ENCODE measurements around the gene IPO8. TPM values are rescaled to one million over a fixed set of nuclear protein-coding genes. Genes with fewer than 3 reads are reported as not detected.

The IPO8 gene
- total RNA-seq, 2 donors from 2014 or later: 15.8 to 45.4 TPM

- Histone ChIP-seq H3K36me3 (replicated peaks in 1 of 2; ENCODE audit: insufficient read depth in 1 of 2, low read depth in 2 of 2) (no peaks in the 10 kb centered on the region), H3K27ac (no peak overlapping the region), H3K4me1 (no peaks in the 10 kb centered on the region), H3K27me3 (no peaks in the 10 kb centered on the region), H3K4me3 (no peak overlapping the region), H3K9me3 (no peaks in the 10 kb centered on the region)
- DNase-seq (no peak), ATAC-seq (no peak)
- intact Hi-C loops (cut with DNase I): no loop called here
- 73 to 74% methylated on average over 2 of the region's 2 CpGs for WGBS, 2 donors
- TF ChIP-seq, protein P1, sequence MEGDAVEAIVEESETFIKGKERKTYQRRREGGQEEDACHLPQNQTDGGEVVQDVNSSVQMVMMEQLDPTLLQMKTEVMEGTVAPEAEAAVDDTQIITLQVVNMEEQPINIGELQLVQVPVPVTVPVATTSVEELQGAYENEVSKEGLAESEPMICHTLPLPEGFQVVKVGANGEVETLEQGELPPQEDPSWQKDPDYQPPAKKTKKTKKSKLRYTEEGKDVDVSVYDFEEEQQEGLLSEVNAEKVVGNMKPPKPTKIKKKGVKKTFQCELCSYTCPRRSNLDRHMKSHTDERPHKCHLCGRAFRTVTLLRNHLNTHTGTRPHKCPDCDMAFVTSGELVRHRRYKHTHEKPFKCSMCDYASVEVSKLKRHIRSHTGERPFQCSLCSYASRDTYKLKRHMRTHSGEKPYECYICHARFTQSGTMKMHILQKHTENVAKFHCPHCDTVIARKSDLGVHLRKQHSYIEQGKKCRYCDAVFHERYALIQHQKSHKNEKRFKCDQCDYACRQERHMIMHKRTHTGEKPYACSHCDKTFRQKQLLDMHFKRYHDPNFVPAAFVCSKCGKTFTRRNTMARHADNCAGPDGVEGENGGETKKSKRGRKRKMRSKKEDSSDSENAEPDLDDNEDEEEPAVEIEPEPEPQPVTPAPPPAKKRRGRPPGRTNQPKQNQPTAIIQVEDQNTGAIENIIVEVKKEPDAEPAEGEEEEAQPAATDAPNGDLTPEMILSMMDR (IDR thresholded peaks at IDR 0.05): no peak
Measured at GRCh38 chr12:30580344-30580743, 115.3 kb downstream of the IPO8 start.

Other genes with a start within 250 kb of the IPO8 start
- 10 to 100 TPM; 20.8 to 30.4 TPM for gene CAPRIN2, start 59.1 kb upstream of the IPO8 start, total RNA-seq
- gene TSPAN11, start 230.9 kb upstream of the IPO8 start, total RNA-seq: under 1 TPM; 0.26 to 0.66 TPM